Measurements from ENCODE around the gene OR51B4. TPM values are rescaled to one million over a fixed set of nuclear protein-coding genes. Genes with fewer than 3 reads are reported as not detected.

Gene OR51B4
- total RNA-seq, 4 donors from 2014 or later, result 0.42 to 1.5 (median 0.98) TPM; not detected in 1

- H3K9me3 ChIP-seq, result no peaks in the 10 kb centered on the region
- H3K27ac ChIP-seq, result no peak overlapping the region
- H3K36me3 ChIP-seq, result no peaks in the 10 kb centered on the region
- TF ChIP-seq, protein P1, sequence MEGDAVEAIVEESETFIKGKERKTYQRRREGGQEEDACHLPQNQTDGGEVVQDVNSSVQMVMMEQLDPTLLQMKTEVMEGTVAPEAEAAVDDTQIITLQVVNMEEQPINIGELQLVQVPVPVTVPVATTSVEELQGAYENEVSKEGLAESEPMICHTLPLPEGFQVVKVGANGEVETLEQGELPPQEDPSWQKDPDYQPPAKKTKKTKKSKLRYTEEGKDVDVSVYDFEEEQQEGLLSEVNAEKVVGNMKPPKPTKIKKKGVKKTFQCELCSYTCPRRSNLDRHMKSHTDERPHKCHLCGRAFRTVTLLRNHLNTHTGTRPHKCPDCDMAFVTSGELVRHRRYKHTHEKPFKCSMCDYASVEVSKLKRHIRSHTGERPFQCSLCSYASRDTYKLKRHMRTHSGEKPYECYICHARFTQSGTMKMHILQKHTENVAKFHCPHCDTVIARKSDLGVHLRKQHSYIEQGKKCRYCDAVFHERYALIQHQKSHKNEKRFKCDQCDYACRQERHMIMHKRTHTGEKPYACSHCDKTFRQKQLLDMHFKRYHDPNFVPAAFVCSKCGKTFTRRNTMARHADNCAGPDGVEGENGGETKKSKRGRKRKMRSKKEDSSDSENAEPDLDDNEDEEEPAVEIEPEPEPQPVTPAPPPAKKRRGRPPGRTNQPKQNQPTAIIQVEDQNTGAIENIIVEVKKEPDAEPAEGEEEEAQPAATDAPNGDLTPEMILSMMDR (IDR thresholded peaks at IDR 0.05), result no peak
- no peak for TF ChIP-seq POLR2A (IDR thresholded peaks at IDR 0.05)
- no peak for TF ChIP-seq EP300 (IDR thresholded peaks at IDR 0.05)
- WGBS, 2 donors, result 74 to 82% methylated on average over 4 of the region's 4 CpGs
- H3K27me3 ChIP-seq, result no peaks in the 10 kb centered on the region
- no peak for DNase-seq (ENCODE audit: low spot score in 2 of 2)
- H3K4me1 ChIP-seq, result no peaks in the 10 kb centered on the region
- H3K4me3 ChIP-seq, result no peak overlapping the region
These were observed 29.2 kb downstream of the OR51B4 start for GRCh38 chr11:5272395-5273017.

DNA sequence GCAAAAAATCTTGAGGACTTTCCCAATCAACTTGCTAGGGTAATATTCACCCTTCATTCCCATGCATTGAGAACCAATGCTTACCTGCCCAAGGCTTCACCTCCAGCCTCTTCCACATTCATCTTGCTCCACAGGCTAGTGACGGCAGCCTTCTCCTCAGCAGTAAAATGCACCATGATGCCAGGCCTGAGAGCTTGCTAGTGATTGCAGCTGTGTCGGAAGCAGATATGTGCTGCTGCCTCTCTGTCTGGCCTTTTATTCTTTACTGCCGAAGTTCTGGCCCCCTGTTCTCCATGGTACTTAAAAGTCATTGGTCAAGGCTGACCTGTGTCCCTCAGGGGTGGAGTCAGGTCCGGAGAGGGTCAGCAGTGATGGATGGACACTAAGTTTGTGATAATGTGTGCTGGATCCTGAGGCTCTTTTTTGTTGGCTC lies 32.0 kb downstream of the OR51B4 start, which contains the start of gene HBE1:
HBE1 (minus strand) TSS at position 231 of the 433 bp plus-strand sequence; CDS start at position 176, 55 bp downstream.
- WGBS, 2 donors, result 58 to 64% methylated on average over 4 of the region's 4 CpGs
- Histone ChIP-seq H3K27me3 (no peaks in the 10 kb centered on the region), H3K4me1 (no peaks in the 10 kb centered on the region), H3K36me3 (no peaks in the 10 kb centered on the region), H3K27ac (no peak within 1 kb of the TSS), H3K9me3 (no peaks in the 10 kb centered on the region), H3K4me3 (no peak within 1 kb of the TSS)
- TF ChIP-seq POLR2A (IDR thresholded peaks at IDR 0.05), result no peak
- TF ChIP-seq, protein P1 (IDR thresholded peaks at IDR 0.05), result no peak
- TF ChIP-seq EP300 (IDR thresholded peaks at IDR 0.05), result no peak
- no peak for DNase-seq (ENCODE audit: low spot score in 2 of 2)

DNA sequence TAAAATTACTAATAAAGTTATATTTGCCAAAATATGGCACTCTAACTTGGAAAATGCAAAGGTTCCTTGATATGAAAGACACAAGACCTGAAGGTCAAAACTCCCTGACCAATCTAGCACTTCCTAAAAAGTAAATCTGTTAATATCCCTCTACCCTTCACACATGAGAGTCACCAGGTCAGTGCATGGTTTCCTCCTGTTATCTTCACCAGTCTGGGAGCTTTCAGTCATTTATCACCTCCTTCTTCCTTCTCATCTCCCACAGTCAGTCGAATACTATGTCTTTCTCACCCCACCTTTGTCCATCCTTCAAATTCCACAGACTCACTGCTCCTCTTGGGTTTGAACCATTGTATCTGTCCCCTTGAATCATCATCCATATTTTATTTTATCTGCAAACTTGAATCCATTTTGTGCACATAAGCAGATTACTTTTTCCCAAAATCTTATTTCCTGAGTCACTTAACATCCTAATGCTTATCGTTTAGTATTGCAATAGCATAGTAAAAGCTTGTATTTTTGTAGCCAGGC lies 34.6 kb downstream of the OR51B4 start:
- H3K27me3 ChIP-seq, result no peaks in the 10 kb centered on the region
- no peaks in the 10 kb centered on the region for H3K4me1 ChIP-seq
- no peak for DNase-seq (ENCODE audit: low spot score in 2 of 2)
- 86 to 92% methylated on average over 2 of the region's 2 CpGs for WGBS, 2 donors
- TF ChIP-seq, protein P1 (IDR thresholded peaks at IDR 0.05), result no peak
- TF ChIP-seq POLR2A (IDR thresholded peaks at IDR 0.05), result no peak
- TF ChIP-seq EP300 (IDR thresholded peaks at IDR 0.05), result no peak
- H3K27ac ChIP-seq, result no peak overlapping the region
- H3K36me3 ChIP-seq, result no peaks in the 10 kb centered on the region
- H3K9me3 ChIP-seq, result peaks cover 0 to 4% (median 0%) of the 10 kb centered on the region in 4 donors
- no peak overlapping the region for H3K4me3 ChIP-seq

DNA sequence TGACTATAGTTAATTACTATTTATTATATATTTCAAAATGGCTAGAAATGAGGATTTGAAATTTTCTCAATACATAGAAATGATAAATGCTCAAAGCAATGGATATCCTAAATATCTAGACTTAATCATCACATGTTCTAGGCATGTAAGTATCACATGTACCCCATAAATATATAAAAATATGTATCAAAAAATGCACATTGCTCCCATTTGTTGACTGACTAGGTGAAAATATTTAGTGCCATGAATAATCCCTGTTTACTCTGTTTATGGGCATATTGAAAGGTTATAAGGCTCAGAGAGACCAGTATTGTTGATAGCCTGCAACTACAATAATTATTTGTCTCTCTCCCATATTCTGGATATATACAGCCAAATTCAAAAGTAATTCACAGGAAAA lies 35.1 kb downstream of the OR51B4 start:
- no peak for DNase-seq (ENCODE audit: low spot score in 2 of 2)
- Histone ChIP-seq H3K4me1 (no peaks in the 10 kb centered on the region), H3K9me3 (peaks cover 0 to 7% (median 0%) of the 10 kb centered on the region in 4 donors), H3K27ac (no peak overlapping the region), H3K27me3 (no peaks in the 10 kb centered on the region), H3K36me3 (no peaks in the 10 kb centered on the region), H3K4me3 (no peak overlapping the region)
- TF ChIP-seq, protein P1 (IDR thresholded peaks at IDR 0.05), result no peak
- TF ChIP-seq EP300 (IDR thresholded peaks at IDR 0.05) (no peak), POLR2A (IDR thresholded peaks at IDR 0.05) (no peak)

DNA sequence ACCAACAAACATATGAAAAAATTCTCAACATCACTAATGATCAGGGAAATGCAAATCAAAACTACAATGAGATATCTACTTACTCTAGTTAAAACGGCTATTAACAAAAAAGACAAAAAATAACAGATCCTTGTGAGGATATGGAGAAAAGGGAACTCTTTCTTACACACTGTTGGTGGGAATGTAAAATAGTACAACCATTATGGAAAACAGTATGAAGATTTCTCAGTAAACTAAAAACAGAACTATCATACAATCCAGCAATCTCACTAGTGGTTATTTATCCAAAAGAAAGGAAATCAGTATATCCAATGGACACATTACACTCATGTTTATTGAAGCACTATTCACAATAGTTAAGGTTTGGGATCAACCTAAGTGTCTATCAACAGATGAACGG lies 35.9 kb downstream of the OR51B4 start:
- 57 to 64% methylated on average over 2 of the region's 2 CpGs for WGBS, 2 donors
- no peak overlapping the region for H3K27ac ChIP-seq
- no peaks in the 10 kb centered on the region for H3K27me3 ChIP-seq
- H3K4me3 ChIP-seq, result no peak overlapping the region
- TF ChIP-seq, protein P1 (IDR thresholded peaks at IDR 0.05), result no peak
- TF ChIP-seq EP300 (IDR thresholded peaks at IDR 0.05), result no peak
- TF ChIP-seq POLR2A (IDR thresholded peaks at IDR 0.05), result no peak
- no peak for DNase-seq (ENCODE audit: low spot score in 2 of 2)
- H3K4me1 ChIP-seq, result no peaks in the 10 kb centered on the region
- peaks cover 0 to 8% (median 0%) of the 10 kb centered on the region in 4 donors for H3K9me3 ChIP-seq
- no peaks in the 10 kb centered on the region for H3K36me3 ChIP-seq
